Measurements from ENCODE around the gene ZC3H15. TPM values are rescaled to one million over a fixed set of nuclear protein-coding genes. Genes with fewer than 3 reads are reported as not detected.

The ZC3H15 gene
- total and polyA plus RNA-seq, 2 of the 8 experiments (the other 6 are each of a cell fraction or from before 2014, with no cell fraction given): 32.0 to 80.8 TPM

- no peaks in the 10 kb centered on the region for H3K79me1 ChIP-seq (ENCODE audit: low read depth, low read length)
- H2BK12ac ChIP-seq (ENCODE audit: low read depth, low read length): no peak overlapping the region
- no peak overlapping the region for H3K9ac ChIP-seq (replicated peaks in 1 of 4; ENCODE audit: extremely low read depth in 1 of 4, low read depth in 3 of 4, low read length in 3 of 4)
- TF ChIP-seq SIRT6 (IDR thresholded peaks at IDR 0.05; ENCODE audit: low read length): no peak
- TF ChIP-seq, protein P1, sequence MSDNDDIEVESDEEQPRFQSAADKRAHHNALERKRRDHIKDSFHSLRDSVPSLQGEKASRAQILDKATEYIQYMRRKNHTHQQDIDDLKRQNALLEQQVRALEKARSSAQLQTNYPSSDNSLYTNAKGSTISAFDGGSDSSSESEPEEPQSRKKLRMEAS (IDR thresholded peaks at IDR 0.05): no peak
- no peak for TF ChIP-seq SP4 (IDR thresholded peaks at IDR 0.05; ENCODE audit: low read length)
- no peak for TF ChIP-seq RAD21 (IDR thresholded peaks at IDR 0.05 in 1 of 2, conservative IDR thresholded peaks at IDR 0.05 in 1 of 2; ENCODE audit: low read depth in 2 of 2, low read length in 2 of 2)
- no peak for TF ChIP-seq TAF7 (optimal IDR thresholded peaks at IDR 0.05; ENCODE audit: borderline replicate concordance, low read depth, low read length)
- TF ChIP-seq CTBP2 (IDR thresholded peaks at IDR 0.05; ENCODE audit: borderline replicate concordance, insufficient read depth, insufficient read length, low read length): no peak
- TF ChIP-seq BACH1 (IDR thresholded peaks at IDR 0.05; ENCODE audit: low read length): no peak
- TF ChIP-seq SAP30 (IDR thresholded peaks at IDR 0.05; ENCODE audit: insufficient read depth, insufficient replicate concordance, low read length): no peak
- TF ChIP-seq KDM1A (IDR thresholded peaks at IDR 0.05; ENCODE audit: borderline replicate concordance, low read length): no peak
- no peak for TF ChIP-seq POLR2AphosphoS5 (IDR thresholded peaks at IDR 0.05; ENCODE audit: low read depth, low read length)
- TF ChIP-seq TAF1 (IDR thresholded peaks at IDR 0.05; ENCODE audit: low read depth, low read length): no peak
- TF ChIP-seq JUN (IDR thresholded peaks at IDR 0.05; ENCODE audit: low read depth, low read length): no peak
- TF ChIP-seq SIN3A (conservative IDR thresholded peaks at IDR 0.05 in 1 of 2, IDR thresholded peaks at IDR 0.05 in 1 of 2; ENCODE audit: low read depth in 1 of 2, low read length in 2 of 2): no peak
- no peak for TF ChIP-seq TEAD4 (IDR thresholded peaks at IDR 0.05; ENCODE audit: low read depth, low read length)
- H4K5ac ChIP-seq (ENCODE audit: insufficient read length, low read depth, low read length): no peak overlapping the region
- DNase-seq (ENCODE audit: low read depth in 1 of 2, low spot score in 2 of 2) (no peak), FAIRE-seq (no peak)
- peaks cover 0 to 3% (median 0%) of the 10 kb centered on the region in 4 experiments; a peak in 1 of 7 replicates for H3K4me1 ChIP-seq (replicated peaks in 1 of 4; ENCODE audit: control insufficient read depth in 3 of 4, insufficient read depth in 4 of 4, low read length in 3 of 4)
- no peaks in the 10 kb centered on the region for H4K20me1 ChIP-seq (replicated peaks in 1 of 2; ENCODE audit: control insufficient read depth in 1 of 2, insufficient read depth in 2 of 2, low read length in 2 of 2)
- H3K27me3 ChIP-seq (replicated peaks in 1 of 4; ENCODE audit: control insufficient read depth in 3 of 4, extremely low read depth in 1 of 4, insufficient read depth in 3 of 4, low read length in 3 of 4): no peaks in the 10 kb centered on the region
- H4K8ac ChIP-seq (ENCODE audit: extremely low read depth, insufficient read depth, low read length): no peak overlapping the region
- H3K27ac ChIP-seq (ENCODE audit: low read depth, low read length): no peak overlapping the region
- no peak overlapping the region for H3K23ac ChIP-seq (ENCODE audit: insufficient read length)
- no peak overlapping the region for H2BK5ac ChIP-seq (ENCODE audit: low read depth, low read length)
- no peak overlapping the region for H2BK15ac ChIP-seq (ENCODE audit: low read length)
- H3K18ac ChIP-seq (ENCODE audit: extremely low read depth, low read length): no peak overlapping the region
- H2AK5ac ChIP-seq (ENCODE audit: low read depth, low read length): no peak overlapping the region
- no peak overlapping the region for H4K91ac ChIP-seq (replicated peaks; ENCODE audit: insufficient read length, low read length)
- peaks cover 0 to 12% (median 2%) of the 10 kb centered on the region in 4 experiments; a peak in 3 of 8 replicates for H3K36me3 ChIP-seq (ENCODE audit: control insufficient read depth in 2 of 4, insufficient read depth in 4 of 4, low read length in 3 of 4)
- H2AFZ ChIP-seq (ENCODE audit: low read length): no peak overlapping the region
- H3K23me2 ChIP-seq (ENCODE audit: low read depth, low read length): no peaks in the 10 kb centered on the region
- no peak overlapping the region for H3K14ac ChIP-seq (ENCODE audit: insufficient read length)
- H3K4me3 ChIP-seq (ENCODE audit: extremely low read depth in 1 of 4, insufficient read depth in 2 of 4, low read depth in 3 of 4, low read length in 4 of 4): no peak overlapping the region
- no peak overlapping the region for H2BK20ac ChIP-seq (ENCODE audit: low read length)
- 61% methylated on average over 3 of the region's 3 CpGs; no CpG with 5 or more reads in 1 of the 2 experiments for WGBS, 2 experiments (ENCODE audit: extremely low coverage in 1 of 2, insufficient coverage in 1 of 2, insufficient read length in 1 of 2, insufficient replicate concordance in 2 of 2, low coverage in 1 of 2, low lambda C conversion rate in 2 of 2, missing lambda C conversion rate in 1 of 2)
- no peaks in the 10 kb centered on the region for H3K79me2 ChIP-seq (ENCODE audit: control insufficient read depth in 1 of 2, insufficient read depth in 2 of 2, low read length in 2 of 2)
- no peak overlapping the region for H3K56ac ChIP-seq (replicated peaks; ENCODE audit: insufficient read length, low read depth, low read length)
- H3K9me3 ChIP-seq (ENCODE audit: insufficient read depth in 2 of 2, low read depth in 1 of 2, low read length in 1 of 2): no peaks in the 10 kb centered on the region
- no peak overlapping the region for H3K4ac ChIP-seq (replicated peaks; ENCODE audit: insufficient read length, low read depth, low read length)
- ChIA-PET POLR2A (ENCODE audit: partially characterized antibody) (interaction anchor here (0.9 to 1.1 kb wide), 3 partner anchors 20 to 72 kb away, joined by 3 read pairs; partner anchors contain the start of gene ZC3H15), CTCF (ENCODE audit: partially characterized antibody) (interaction anchor here (1.3 to 1.4 kb wide), 4 partner anchors 11 to 121 kb away, joined by 4 read pairs; no protein-coding TSS in a partner anchor)
- H2BK120ac ChIP-seq (replicated peaks; ENCODE audit: low read depth, low read length): no peak overlapping the region
- H3K4me2 ChIP-seq (ENCODE audit: insufficient read depth in 1 of 2, low read depth in 2 of 2, low read length in 2 of 2): no peak overlapping the region
Observed at GRCh38 chr2:186518945-186519344, 32.9 kb downstream of the ZC3H15 start.

All from H1 (cell line).